Stimulated activated CD4-positive, alpha-beta T cell treated with anti-CD3 and anti-CD28 coated beads, Interleukin-15, amount 100 ng/mL, for 1 hour (primary cell): ENCODE measurements around the gene STRN.

ENCODE experiments used
- DNase-seq, 2 donors: peaks; one replicate each; pipeline ENCODE4 v3.0.0-alpha.2; 2020; ENCODE audit warnings: low read depth in 1 of 2, low spot score in 1 of 2

STRN gene

DNA sequence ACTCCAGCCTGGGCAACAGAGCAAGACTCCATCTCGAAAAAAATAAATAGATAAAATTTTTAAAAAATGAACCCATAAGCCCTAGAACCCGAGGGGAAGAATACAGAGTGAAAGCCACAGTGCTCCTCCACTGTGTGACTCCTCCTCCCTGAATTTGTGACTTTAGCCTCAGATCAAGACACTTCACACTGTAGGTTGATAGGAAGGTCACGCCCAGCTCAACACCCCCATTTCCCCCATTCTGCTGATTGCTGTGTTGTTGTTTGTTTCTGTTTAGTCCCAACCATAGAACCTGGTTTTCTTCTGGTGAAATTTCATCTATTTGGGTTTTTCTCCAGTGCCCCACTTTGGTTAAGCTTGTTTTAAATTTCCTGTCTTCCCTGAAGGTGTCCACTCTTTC is 167.6 kb downstream of the STRN start:
- no peak for DNase-seq

DNA sequence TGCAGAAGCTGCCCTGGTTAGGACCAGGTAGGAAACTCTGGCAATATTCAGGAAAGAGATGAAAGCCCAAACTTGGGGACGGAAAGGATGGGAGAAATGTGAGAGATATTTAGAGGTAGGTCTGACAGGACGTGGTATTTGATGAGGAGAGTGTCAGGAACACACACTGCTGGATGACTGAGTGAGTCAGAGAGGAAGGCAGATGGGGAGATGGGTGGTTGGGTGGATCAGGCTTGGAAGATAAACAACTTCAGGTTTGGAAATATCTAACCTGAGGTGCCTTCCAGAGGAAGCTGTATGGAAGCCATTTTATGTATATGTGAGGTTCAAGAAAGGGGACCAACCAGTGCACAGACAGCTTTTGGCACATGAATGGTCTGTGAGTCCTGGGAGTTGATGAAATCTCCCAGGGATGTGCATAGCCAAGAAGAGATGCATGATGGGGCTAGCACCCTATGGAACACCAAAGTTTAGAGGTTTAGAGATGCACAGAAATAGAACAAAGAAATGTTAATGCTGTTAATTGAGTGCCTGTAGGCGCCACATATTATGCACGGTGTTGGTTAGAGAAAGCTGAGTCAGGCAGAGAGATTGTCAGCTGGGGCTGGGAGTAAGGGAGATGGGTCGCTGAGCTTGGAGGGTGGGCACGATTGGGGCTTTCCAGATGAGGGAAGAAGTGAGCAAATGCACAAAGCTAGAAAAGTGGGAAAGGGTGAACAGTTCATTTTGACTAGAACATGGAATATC is 168.8 kb downstream of the STRN start:
- no peak for DNase-seq
